ENCODE results near the gene PCDHGA4.
"Not testable (repeated sequence)": the region's sequence is repeated elsewhere in the genome, so short reads cannot be mapped to it uniquely, and the experiment has no call there.

The PCDHGA4 gene

GRCh38 chr5:141387557-141388311, 32.9 kb downstream of the PCDHGA4 start, which contains the start of gene PCDHGB4:
TSS of gene PCDHGB4 (plus strand) at chr5:141387698. CDS start at chr5:141387885, 187 bp downstream.
- peak within 1 kb of the TSS; percentile 56 for H3K4me3 ChIP-seq (ENCODE audit: low read depth, low read length)
- not testable (repeated sequence) for H2AFZ ChIP-seq (ENCODE audit: low read length, unreplicated experiment); H3K27ac ChIP-seq (ENCODE audit: low read depth, low read length)

DNA sequence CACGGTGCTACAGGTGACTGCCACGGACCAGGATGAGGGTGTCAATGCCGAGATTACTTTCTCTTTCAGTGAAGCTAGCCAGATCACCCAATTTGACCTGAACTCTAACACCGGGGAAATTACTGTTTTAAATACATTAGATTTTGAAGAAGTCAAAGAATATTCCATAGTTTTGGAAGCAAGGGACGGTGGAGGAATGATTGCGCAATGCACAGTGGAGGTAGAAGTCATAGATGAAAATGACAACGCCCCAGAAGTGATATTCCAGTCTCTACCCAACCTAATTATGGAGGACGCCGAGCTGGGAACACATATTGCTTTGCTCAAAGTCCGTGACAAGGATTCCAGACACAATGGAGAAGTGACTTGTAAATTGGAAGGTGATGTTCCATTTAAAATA, 33.8 kb downstream of the PCDHGA4 start:
- H3K79me2 ChIP-seq (ENCODE audit: control insufficient read depth, insufficient read depth, low read length, unreplicated experiment), result no peaks in the 10 kb centered on the region
- H3K4me1 ChIP-seq (ENCODE audit: control insufficient read depth, insufficient read depth, low read length, unreplicated experiment), result no peaks in the 10 kb centered on the region
- H3K27me3 ChIP-seq (ENCODE audit: insufficient read depth, low read length), result peaks cover 88% of the 10 kb centered on the region
- no peak overlapping the region for H3K27ac ChIP-seq (ENCODE audit: low read depth, low read length)
- H2AFZ ChIP-seq (ENCODE audit: low read length, unreplicated experiment), result no peak overlapping the region
- no peaks in the 10 kb centered on the region for H3K36me3 ChIP-seq (ENCODE audit: insufficient read depth, low read length)
- peak overlapping the region; percentile 36; the same call in 1 of the 2 replicates for H3K4me3 ChIP-seq (ENCODE audit: low read depth, low read length)

More at GRCh38 chr5:141387557-141388311, 32.9 kb downstream of the PCDHGA4 start, which contains the start of gene PCDHGB4:
- not testable (repeated sequence) for H3K4me1 ChIP-seq (ENCODE audit: control insufficient read depth, insufficient read depth, low read length, unreplicated experiment); H3K79me2 ChIP-seq (ENCODE audit: control insufficient read depth, insufficient read depth, low read length, unreplicated experiment); H3K36me3 ChIP-seq (ENCODE audit: insufficient read depth, low read length)
- H3K27me3 ChIP-seq (ENCODE audit: insufficient read depth, low read length), result peaks cover 88% of the 10 kb centered on the region

DNA sequence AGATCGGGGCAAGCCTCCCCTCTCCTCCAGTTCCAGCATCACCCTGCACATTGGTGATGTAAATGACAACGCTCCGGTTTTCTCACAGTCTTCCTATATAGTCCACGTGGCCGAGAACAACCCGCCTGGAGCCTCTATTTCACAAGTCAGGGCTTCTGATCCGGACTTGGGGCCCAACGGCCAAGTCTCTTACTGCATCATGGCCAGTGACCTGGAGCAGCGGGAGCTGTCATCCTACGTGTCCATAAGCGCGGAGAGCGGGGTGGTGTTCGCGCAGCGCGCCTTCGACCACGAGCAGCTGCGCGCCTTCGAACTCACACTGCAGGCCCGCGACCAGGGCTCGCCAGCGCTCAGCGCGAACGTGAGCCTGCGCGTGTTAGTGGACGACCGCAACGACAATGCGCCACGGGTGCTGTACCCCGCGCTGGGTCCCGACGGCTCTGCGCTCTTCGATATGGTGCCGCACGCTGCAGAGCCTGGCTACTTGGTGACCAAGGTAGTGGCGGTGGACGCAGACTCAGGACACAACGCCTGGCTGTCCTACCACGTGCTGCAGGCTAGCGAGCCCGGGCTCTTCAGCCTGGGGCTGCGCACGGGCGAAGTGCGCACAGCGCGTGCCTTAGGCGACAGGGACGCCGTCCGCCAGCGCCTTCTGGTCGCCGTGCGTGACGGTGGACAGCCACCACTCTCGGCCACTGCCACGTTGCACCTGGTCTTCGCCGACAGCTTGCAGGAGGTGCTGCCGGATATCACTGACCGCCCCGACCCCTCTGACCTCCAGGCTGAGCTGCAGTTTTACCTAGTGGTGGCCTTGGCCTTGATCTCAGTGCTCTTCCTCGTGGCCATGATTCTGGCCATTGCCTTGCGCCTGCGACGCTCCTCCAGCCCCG, 34.6 kb downstream of the PCDHGA4 start:
- no peak overlapping the region for H3K27ac ChIP-seq (ENCODE audit: low read depth, low read length)
- no peak overlapping the region for H2AFZ ChIP-seq (ENCODE audit: low read length, unreplicated experiment)
- H3K27me3 ChIP-seq (ENCODE audit: insufficient read depth, low read length), result peaks cover 87% of the 10 kb centered on the region
- H3K4me1 ChIP-seq (ENCODE audit: control insufficient read depth, insufficient read depth, low read length, unreplicated experiment), result no peaks in the 10 kb centered on the region
- H3K36me3 ChIP-seq (ENCODE audit: insufficient read depth, low read length), result no peaks in the 10 kb centered on the region
- no peaks in the 10 kb centered on the region for H3K79me2 ChIP-seq (ENCODE audit: control insufficient read depth, insufficient read depth, low read length, unreplicated experiment)
- H3K4me3 ChIP-seq (ENCODE audit: low read depth, low read length), result no peak overlapping the region

- Histone ChIP-seq H3K27ac (ENCODE audit: low read depth, low read length) (no peak within 1 kb of the TSS), H3K36me3 (ENCODE audit: insufficient read depth, low read length) (no peaks in the 10 kb centered on the region), H2AFZ (ENCODE audit: low read length, unreplicated experiment) (no peak within 1 kb of the TSS), H3K4me1 (ENCODE audit: control insufficient read depth, insufficient read depth, low read length, unreplicated experiment) (no peaks in the 10 kb centered on the region), H3K79me2 (ENCODE audit: control insufficient read depth, insufficient read depth, low read length, unreplicated experiment) (no peaks in the 10 kb centered on the region), H3K27me3 (ENCODE audit: insufficient read depth, low read length) (peaks cover 82% of the 10 kb centered on the region), H3K4me3 (ENCODE audit: low read depth, low read length) (peak within 1 kb of the TSS; percentile 67)
Observed at GRCh38 chr5:141392429-141393198, 37.8 kb downstream of the PCDHGA4 start, which contains the start of gene PCDHGA8. TSS of gene PCDHGA8 (plus strand) at chr5:141392633. CDS start at chr5:141392814, 181 bp downstream.

DNA sequence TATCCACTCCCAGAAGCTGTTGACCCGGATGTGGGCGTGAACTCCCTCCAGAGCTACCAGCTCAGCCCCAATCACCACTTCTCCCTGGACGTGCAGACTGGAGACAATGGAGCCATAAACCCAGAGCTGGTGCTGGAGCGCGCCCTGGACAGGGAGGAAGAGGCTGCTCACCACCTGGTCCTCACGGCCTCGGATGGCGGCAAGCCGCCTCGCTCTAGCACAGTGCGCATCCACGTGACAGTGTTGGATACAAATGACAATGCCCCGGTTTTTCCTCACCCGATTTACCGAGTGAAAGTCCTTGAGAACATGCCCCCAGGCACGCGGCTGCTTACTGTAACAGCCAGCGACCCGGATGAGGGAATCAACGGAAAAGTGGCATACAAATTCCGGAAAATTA, 38.4 kb downstream of the PCDHGA4 start:
- H3K27me3 ChIP-seq (ENCODE audit: insufficient read depth, low read length), result peaks cover 81% of the 10 kb centered on the region
- no peak overlapping the region for H2AFZ ChIP-seq (ENCODE audit: low read length, unreplicated experiment)
- H3K36me3 ChIP-seq (ENCODE audit: insufficient read depth, low read length), result no peaks in the 10 kb centered on the region
- H3K27ac ChIP-seq (ENCODE audit: low read depth, low read length), result no peak overlapping the region
- peak overlapping the region; percentile 67; the same call in 1 of the 2 replicates for H3K4me3 ChIP-seq (ENCODE audit: low read depth, low read length)
- H3K79me2 ChIP-seq (ENCODE audit: control insufficient read depth, insufficient read depth, low read length, unreplicated experiment), result no peaks in the 10 kb centered on the region
- no peaks in the 10 kb centered on the region for H3K4me1 ChIP-seq (ENCODE audit: control insufficient read depth, insufficient read depth, low read length, unreplicated experiment)

DNA sequence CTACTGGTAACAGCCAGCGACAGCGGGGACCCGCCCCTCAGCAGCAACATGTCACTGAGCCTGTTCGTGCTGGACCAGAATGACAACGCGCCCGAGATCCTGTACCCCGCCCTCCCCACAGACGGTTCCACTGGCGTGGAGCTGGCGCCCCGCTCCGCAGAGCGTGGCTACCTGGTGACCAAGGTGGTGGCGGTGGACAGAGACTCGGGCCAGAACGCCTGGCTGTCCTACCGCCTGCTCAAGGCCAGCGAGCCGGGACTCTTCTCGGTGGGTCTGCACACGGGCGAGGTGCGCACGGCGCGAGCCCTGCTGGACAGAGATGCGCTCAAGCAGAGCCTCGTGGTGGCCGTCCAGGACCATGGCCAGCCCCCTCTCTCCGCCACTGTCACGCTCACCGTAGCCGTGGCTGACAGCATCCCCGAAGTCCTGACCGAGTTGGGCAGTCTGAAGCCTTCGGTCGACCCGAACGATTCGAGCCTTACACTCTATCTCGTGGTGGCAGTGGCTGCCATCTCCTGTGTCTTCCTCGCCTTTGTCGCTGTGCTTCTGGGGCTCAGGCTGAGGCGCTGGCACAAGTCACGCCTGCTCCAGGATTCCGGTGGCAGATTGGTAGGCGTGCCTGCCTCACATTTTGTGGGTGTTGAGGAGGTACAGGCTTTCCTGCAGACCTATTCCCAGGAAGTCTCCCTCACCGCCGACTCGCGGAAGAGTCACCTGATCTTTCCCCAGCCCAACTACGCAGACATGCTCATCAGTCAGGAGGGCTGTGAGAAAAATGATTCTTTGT, 39.8 kb downstream of the PCDHGA4 start:
- peaks cover 80% of the 10 kb centered on the region for H3K27me3 ChIP-seq (ENCODE audit: insufficient read depth, low read length)
- not testable (repeated sequence) for H3K4me3 ChIP-seq (ENCODE audit: low read depth, low read length); H3K36me3 ChIP-seq (ENCODE audit: insufficient read depth, low read length); H3K79me2 ChIP-seq (ENCODE audit: control insufficient read depth, insufficient read depth, low read length, unreplicated experiment); H2AFZ ChIP-seq (ENCODE audit: low read length, unreplicated experiment); H3K4me1 ChIP-seq (ENCODE audit: control insufficient read depth, insufficient read depth, low read length, unreplicated experiment); H3K27ac ChIP-seq (ENCODE audit: low read depth, low read length)

- H3K27ac ChIP-seq (ENCODE audit: low read depth, low read length); H3K4me1 ChIP-seq (ENCODE audit: control insufficient read depth, insufficient read depth, low read length, unreplicated experiment); H3K36me3 ChIP-seq (ENCODE audit: insufficient read depth, low read length); H3K79me2 ChIP-seq (ENCODE audit: control insufficient read depth, insufficient read depth, low read length, unreplicated experiment): not testable (repeated sequence)
- H2AFZ ChIP-seq (ENCODE audit: low read length, unreplicated experiment), result peak within 1 kb of the TSS; percentile 45
- peaks cover 79% of the 10 kb centered on the region for H3K27me3 ChIP-seq (ENCODE audit: insufficient read depth, low read length)
- H3K4me3 ChIP-seq (ENCODE audit: low read depth, low read length), result peak within 1 kb of the TSS; percentile 76
Observed at GRCh38 chr5:141397756-141398551, 43.1 kb downstream of the PCDHGA4 start, which contains the start of gene PCDHGB5. TSS of gene PCDHGB5 (plus strand) at chr5:141397947. CDS start at chr5:141398128, 181 bp downstream.

DNA sequence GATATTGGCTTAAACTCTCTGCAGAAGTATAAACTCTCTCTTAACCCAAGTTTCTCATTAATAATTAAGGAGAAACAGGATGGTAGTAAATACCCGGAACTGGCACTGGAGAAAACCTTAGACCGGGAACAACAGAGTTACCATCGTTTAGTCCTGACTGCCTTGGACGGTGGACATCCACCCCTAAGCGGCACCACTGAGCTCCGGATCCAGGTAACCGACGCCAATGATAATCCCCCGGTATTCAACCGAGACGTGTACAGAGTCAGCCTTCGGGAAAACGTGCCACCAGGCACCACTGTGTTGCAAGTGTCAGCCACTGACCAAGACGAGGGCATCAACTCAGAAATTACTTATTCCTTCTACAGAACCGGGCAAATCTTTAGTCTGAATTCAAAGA, 43.8 kb downstream of the PCDHGA4 start:
- Histone ChIP-seq H3K36me3 (ENCODE audit: insufficient read depth, low read length) (peaks cover 5% of the 10 kb centered on the region; the same call in 1 of the 2 replicates), H2AFZ (ENCODE audit: low read length, unreplicated experiment) (no peak overlapping the region), H3K79me2 (ENCODE audit: control insufficient read depth, insufficient read depth, low read length, unreplicated experiment) (no peaks in the 10 kb centered on the region), H3K27me3 (ENCODE audit: insufficient read depth, low read length) (peaks cover 79% of the 10 kb centered on the region), H3K4me3 (ENCODE audit: low read depth, low read length) (peak overlapping the region; percentile 45; the same call in 1 of the 2 replicates), H3K27ac (ENCODE audit: low read depth, low read length) (no peak overlapping the region), H3K4me1 (ENCODE audit: control insufficient read depth, insufficient read depth, low read length, unreplicated experiment) (no peaks in the 10 kb centered on the region)

GRCh38 chr5:141399555-141400258, 44.9 kb downstream of the PCDHGA4 start:
- H3K79me2 ChIP-seq (ENCODE audit: control insufficient read depth, insufficient read depth, low read length, unreplicated experiment), result no peaks in the 10 kb centered on the region
- H2AFZ ChIP-seq (ENCODE audit: low read length, unreplicated experiment), result no peak overlapping the region
- peaks cover 5% of the 10 kb centered on the region for H3K36me3 ChIP-seq (ENCODE audit: insufficient read depth, low read length)
- H3K27ac ChIP-seq (ENCODE audit: low read depth, low read length), result no peak overlapping the region
- no peak overlapping the region for H3K4me3 ChIP-seq (ENCODE audit: low read depth, low read length)
- H3K4me1 ChIP-seq (ENCODE audit: control insufficient read depth, insufficient read depth, low read length, unreplicated experiment), result no peaks in the 10 kb centered on the region
- H3K27me3 ChIP-seq (ENCODE audit: insufficient read depth, low read length), result peaks cover 81% of the 10 kb centered on the region
